Measurements from ENCODE around the gene BAIAP2L2. TPM values are rescaled to one million over a fixed set of nuclear protein-coding genes. Genes with fewer than 3 reads are reported as not detected.

The BAIAP2L2 gene
- total and polyA plus RNA-seq, 4 donors = 0.33 to 0.46 (median 0.44) TPM; not detected in 1

- Histone ChIP-seq H3K4me3 (ENCODE audit: low read depth in 1 of 3, low read length in 3 of 3) (no peak overlapping the region), H3K36me3 (ENCODE audit: control insufficient read depth in 4 of 4, insufficient read depth in 3 of 4, low read depth in 1 of 4, low read length in 3 of 4) (no peaks in the 10 kb centered on the region), H3K9me3 (ENCODE audit: control insufficient read depth in 4 of 4, low read length in 3 of 4) (no peaks in the 10 kb centered on the region), H3K27ac (ENCODE audit: low read depth in 1 of 2, low read length in 2 of 2) (no peak overlapping the region), H3K27me3 (ENCODE audit: control insufficient read depth in 4 of 4, insufficient read depth in 4 of 4, low read length in 3 of 4) (no peaks in the 10 kb centered on the region), H3K4me1 (ENCODE audit: control insufficient read depth in 4 of 4, insufficient read depth in 4 of 4, low read length in 3 of 4) (peaks cover 11 to 24% (median 18%) of the 10 kb centered on the region in 4 donors), H3K9ac (ENCODE audit: low read depth in 1 of 2, low read length in 2 of 2) (no peak overlapping the region)
- no peak for DNase-seq (ENCODE audit: low spot score)
- TF ChIP-seq HNF4A (conservative IDR thresholded peaks at IDR 0.05) (peak in 1 of 2 donors; percentile 39), FOXA2 (IDR thresholded peaks at IDR 0.05) (no peak), EGR1 (IDR thresholded peaks at IDR 0.05; ENCODE audit: low read depth in 2 of 2) (no peak)
- WGBS = 94% methylated on average over 22 of the region's 22 CpGs
Observed at GRCh38 chr22:38109371-38110001, 998 bp downstream of the BAIAP2L2 start.

DNA sequence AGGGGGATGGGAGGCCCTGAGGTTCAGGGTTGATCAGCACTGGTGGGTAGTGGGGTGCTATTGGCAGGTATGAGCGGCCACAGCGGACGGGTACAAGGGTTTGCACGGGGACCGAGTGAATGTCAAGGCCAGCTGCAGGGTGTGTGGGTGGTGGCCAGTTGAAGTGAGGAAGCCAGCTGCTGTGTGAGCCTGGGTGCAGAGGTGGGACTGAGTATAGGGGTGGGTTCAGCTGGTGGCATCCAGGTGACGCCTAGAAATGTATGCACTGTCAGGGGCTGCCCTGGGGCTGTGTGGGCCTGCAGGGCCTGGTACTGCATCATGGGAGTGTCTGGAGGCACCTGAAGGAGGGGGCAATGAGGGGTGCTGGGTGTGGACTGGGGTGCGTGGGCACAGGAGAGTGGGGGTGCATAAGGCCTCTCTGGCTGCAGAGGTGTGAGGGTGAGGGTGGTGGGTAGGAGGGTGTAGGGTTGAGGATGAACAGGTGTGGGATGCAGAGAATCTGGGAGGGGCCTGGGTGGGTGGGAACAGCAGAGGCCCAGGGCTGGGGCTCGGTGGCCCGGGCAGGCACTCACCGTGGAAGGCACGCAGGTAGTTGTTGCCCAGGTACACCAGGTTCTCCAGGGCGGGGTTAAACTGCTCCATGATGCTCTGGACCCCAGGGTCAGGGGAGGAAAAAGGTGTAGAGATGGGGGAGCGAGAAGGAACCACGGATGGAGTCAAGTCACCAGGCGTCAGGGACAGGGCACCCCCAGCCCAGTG is 1.7 kb downstream of the BAIAP2L2 start:
- H3K9ac ChIP-seq (ENCODE audit: low read depth in 1 of 2, low read length in 2 of 2) = no peak overlapping the region
- H3K4me1 ChIP-seq (ENCODE audit: control insufficient read depth in 4 of 4, insufficient read depth in 4 of 4, low read length in 3 of 4) = peaks cover 11 to 24% (median 17%) of the 10 kb centered on the region in 4 donors
- no peak for DNase-seq (ENCODE audit: low spot score)
- TF ChIP-seq SP1 (IDR thresholded peaks at IDR 0.05) (no peak), GABPA (IDR thresholded peaks at IDR 0.05 in 1 of 2, conservative IDR thresholded peaks at IDR 0.05 in 1 of 2) (no peak), RXRA (IDR thresholded peaks at IDR 0.05) (no peak), TAF1 (conservative IDR thresholded peaks at IDR 0.05) (no peak), HNF4A (conservative IDR thresholded peaks at IDR 0.05) (no peak), ZBTB33 (IDR thresholded peaks at IDR 0.05) (no peak), FOXA2 (IDR thresholded peaks at IDR 0.05) (no peak), REST (IDR thresholded peaks at IDR 0.05) (no peak), RAD21 (IDR thresholded peaks at IDR 0.05) (no peak), HNF4G (IDR thresholded peaks at IDR 0.05) (no peak)
- TF ChIP-seq, protein P1, sequence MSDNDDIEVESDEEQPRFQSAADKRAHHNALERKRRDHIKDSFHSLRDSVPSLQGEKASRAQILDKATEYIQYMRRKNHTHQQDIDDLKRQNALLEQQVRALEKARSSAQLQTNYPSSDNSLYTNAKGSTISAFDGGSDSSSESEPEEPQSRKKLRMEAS (IDR thresholded peaks at IDR 0.05) = no peak
- TF ChIP-seq, protein P2, sequence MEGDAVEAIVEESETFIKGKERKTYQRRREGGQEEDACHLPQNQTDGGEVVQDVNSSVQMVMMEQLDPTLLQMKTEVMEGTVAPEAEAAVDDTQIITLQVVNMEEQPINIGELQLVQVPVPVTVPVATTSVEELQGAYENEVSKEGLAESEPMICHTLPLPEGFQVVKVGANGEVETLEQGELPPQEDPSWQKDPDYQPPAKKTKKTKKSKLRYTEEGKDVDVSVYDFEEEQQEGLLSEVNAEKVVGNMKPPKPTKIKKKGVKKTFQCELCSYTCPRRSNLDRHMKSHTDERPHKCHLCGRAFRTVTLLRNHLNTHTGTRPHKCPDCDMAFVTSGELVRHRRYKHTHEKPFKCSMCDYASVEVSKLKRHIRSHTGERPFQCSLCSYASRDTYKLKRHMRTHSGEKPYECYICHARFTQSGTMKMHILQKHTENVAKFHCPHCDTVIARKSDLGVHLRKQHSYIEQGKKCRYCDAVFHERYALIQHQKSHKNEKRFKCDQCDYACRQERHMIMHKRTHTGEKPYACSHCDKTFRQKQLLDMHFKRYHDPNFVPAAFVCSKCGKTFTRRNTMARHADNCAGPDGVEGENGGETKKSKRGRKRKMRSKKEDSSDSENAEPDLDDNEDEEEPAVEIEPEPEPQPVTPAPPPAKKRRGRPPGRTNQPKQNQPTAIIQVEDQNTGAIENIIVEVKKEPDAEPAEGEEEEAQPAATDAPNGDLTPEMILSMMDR (IDR thresholded peaks at IDR 0.05; ENCODE audit: low read depth, low read length, missing input control) = no peak
- H3K27ac ChIP-seq (ENCODE audit: low read depth in 1 of 2, low read length in 2 of 2) = no peak overlapping the region
- WGBS = 84% methylated on average over 15 of the region's 15 CpGs
- no peaks in the 10 kb centered on the region for H3K9me3 ChIP-seq (ENCODE audit: control insufficient read depth in 4 of 4, low read length in 3 of 4)
- no peak overlapping the region for H3K4me3 ChIP-seq (ENCODE audit: low read depth in 1 of 3, low read length in 3 of 3)
- H3K27me3 ChIP-seq (ENCODE audit: control insufficient read depth in 4 of 4, insufficient read depth in 4 of 4, low read length in 3 of 4) = no peaks in the 10 kb centered on the region
- no peaks in the 10 kb centered on the region for H3K36me3 ChIP-seq (ENCODE audit: control insufficient read depth in 4 of 4, insufficient read depth in 3 of 4, low read depth in 1 of 4, low read length in 3 of 4)
